ENCODE measurements around the gene MORF4L1.

GRCh38 chr15:78925076-78925624 is 52.5 kb downstream of the MORF4L1 start:
- TF ChIP-seq CTCF (conservative IDR thresholded peaks at IDR 0.05; ENCODE audit: low read depth, low read length): no peak
- TF ChIP-seq EZH2 (IDR thresholded peaks at IDR 0.05; ENCODE audit: low read length, unreplicated experiment): no peak
- no peak for TF ChIP-seq EZH2phosphoT487 (IDR thresholded peaks at IDR 0.05; ENCODE audit: borderline replicate concordance, low read length)
